HCT116 (cell line): ENCODE results near the gene IRF4. TPM values are rescaled to one million over a fixed set of nuclear protein-coding genes. Genes with fewer than 3 reads are reported as not detected.

Source experiments
- ATAC-seq: fragments of 200-7000 bp; cut with Tn5 transposase; 2 replicates; pipeline ENCODE4 v1.9.1; 2020; ENCODE audit warnings: mild to moderate bottlenecking, moderate library complexity
- BruUV-seq: library from RNA; stranded (reverse); fragments of 400-500 nt; replicated peaks from 2 replicates; lab custom pipeline; 2021; lab: Mats Ljungman, UMichigan
- CTCF ChIA-PET: fragments of 300-600 bp; sonication (Branson Sonifier 250); formaldehyde crosslinking; loops from one replicate; lab custom pipeline; 2021; ENCODE audit warnings: antibody characterized with exemption; lab: Charles Lee
- POLR2A ChIA-PET: fragments of 300-600, 350-600 bp; sonication (Branson Sonifier 250); formaldehyde crosslinking; loops from one replicate; lab custom pipeline; 2021; ENCODE audit warnings: antibody characterized with exemption; lab: Charles Lee
- RAD21 ChIA-PET, 2 experiments: fragments of 300-600 bp; sonication (Branson Sonifier 250); formaldehyde crosslinking; loops; one replicate each; lab custom pipeline; 2023; ENCODE audit warnings: low total read pairs in 2 of 2; ENCODE audit not compliant: uncharacterized antibody in 2 of 2, unreplicated experiment in 2 of 2, low non-redundant PET in 1 of 2; lab: Charles Lee
- DNase-seq: peaks from one replicate; pipeline ENCODE4 v3.0.0-alpha.2; 2010; ENCODE audit warnings: low read depth, low spot score
- H2AFZ ChIP-seq: fragments of 200-600 bp; shearing (Covaris generic), sonication (generic); 2 replicates; pipeline ENCODE4 v1.6.1; 2017; ENCODE audit warnings: low read depth, mixed run types, mixed read lengths, antibody characterized with exemption, low read length; ENCODE audit not compliant: poor library complexity, severe bottlenecking
- H3K27ac ChIP-seq: 2 replicates; pipeline ENCODE4 v1.5.1; 2012; ENCODE audit warnings: low read depth, low read length
- H3K27me3 ChIP-seq: fragments of 200-600 bp; sonication (generic); 2 replicates; pipeline ENCODE4 v1.6.1; 2016; ENCODE audit warnings: mixed run types, low read length, mixed read lengths; ENCODE audit not compliant: insufficient read depth
- H3K36me3 ChIP-seq, 2 experiments: fragments of 200-500 bp in 1 of 2; fragments of 200-600 bp in 1 of 2; sonication (Bioruptor generic) in 1 of 2; sonication (generic) in 1 of 2; 2 replicates each; pipeline versions ENCODE4 v1.5.1 to v1.6.1; 2014 to 2016; ENCODE audit warnings: low read length in 2 of 2, inconsistent platforms in 1 of 2, mixed read lengths in 1 of 2, mixed run types in 1 of 2; ENCODE audit not compliant: insufficient read depth in 2 of 2, control insufficient read depth in 1 of 2
- H3K4me1 ChIP-seq, 2 experiments: fragments of 200-600 bp in 1 of 2; sonication (generic) in 1 of 2; 2 replicates each; pipeline versions ENCODE4 v1.5.1 to v1.6.1; 2012 to 2017; ENCODE audit warnings: low read length in 2 of 2, inconsistent platforms in 1 of 2, mild to moderate bottlenecking in 1 of 2, mixed read lengths in 1 of 2, mixed run types in 1 of 2, moderate library complexity in 1 of 2; ENCODE audit not compliant: insufficient read depth in 2 of 2, control insufficient read depth in 1 of 2
- H3K4me2 ChIP-seq: fragments of 200-600 bp; sonication (generic); 2 replicates; pipeline ENCODE4 v1.6.1; 2017; ENCODE audit warnings: mixed run types, low read length, mixed read lengths
- H3K4me3 ChIP-seq, 2 experiments: fragments of 200-600 bp in 1 of 2; sonication (generic) in 1 of 2; replicated peaks in 1 of 2; 2 replicates each; pipeline ENCODE4 v1.5.1; 2011 to 2016; ENCODE audit warnings: low read length in 2 of 2, control low read depth in 1 of 2, low read depth in 1 of 2, mild to moderate bottlenecking in 1 of 2, mixed read lengths in 1 of 2, mixed run types in 1 of 2
- H3K79me2 ChIP-seq: fragments of 200-600 bp; sonication (generic); 2 replicates; pipeline ENCODE4 v1.6.1; 2017; ENCODE audit warnings: mild to moderate bottlenecking, mixed run types, low read length, moderate library complexity, mixed read lengths; ENCODE audit not compliant: insufficient read depth
- H3K9ac ChIP-seq: fragments of 200-600 bp; sonication (generic); 2 replicates; pipeline ENCODE4 v1.6.1; 2016; ENCODE audit warnings: low read length, mixed read lengths
- H3K9me2 ChIP-seq: fragments of 200-600 bp; sonication (generic), shearing (Covaris generic); 2 replicates; pipeline ENCODE4 v1.6.1; 2017; ENCODE audit warnings: mixed run types, mild to moderate bottlenecking, moderate library complexity; ENCODE audit not compliant: insufficient read depth
- H3K9me3 ChIP-seq, 2 experiments: fragments of 200-500 bp in 1 of 2; fragments of 200-600 bp in 1 of 2; sonication (Bioruptor generic) in 1 of 2; sonication (generic) in 1 of 2; 2 replicates each; pipeline ENCODE4 v1.6.1; 2014 to 2017; ENCODE audit warnings: low read length in 2 of 2, mixed read lengths in 2 of 2, inconsistent platforms in 1 of 2, low read depth in 1 of 2, mild to moderate bottlenecking in 1 of 2, mixed run types in 1 of 2, moderate library complexity in 1 of 2; ENCODE audit not compliant: control insufficient read depth in 1 of 2, insufficient read depth in 1 of 2
- H4K20me1 ChIP-seq: fragments of 200-600 bp; sonication (generic), shearing (Covaris generic); 2 replicates; pipeline ENCODE4 v1.6.1; 2017; ENCODE audit warnings: mixed run types, mild to moderate bottlenecking, moderate library complexity; ENCODE audit not compliant: insufficient read depth
- ATF3 ChIP-seq: IDR thresholded peaks from 2 replicates; pipeline ENCODE4 v1.6.1; 2012
- CBX3 ChIP-seq: IDR thresholded peaks from 2 replicates; pipeline ENCODE4 v1.6.1; 2012; ENCODE audit warnings: low read depth
- CEBPB ChIP-seq: IDR thresholded peaks from 2 replicates; pipeline ENCODE4 v1.6.1; 2012; ENCODE audit warnings: low read depth
- ELF1 ChIP-seq: IDR thresholded peaks from 2 replicates; pipeline ENCODE4 v1.6.1; 2012; ENCODE audit warnings: low read depth, borderline replicate concordance
- EZH2 ChIP-seq: fragments of 200-600 bp; sonication (generic); IDR thresholded peaks from 2 replicates; pipeline ENCODE4 v1.6.1; 2017; ENCODE audit warnings: antibody characterized with exemption, mixed run types
- EZH2phosphoT487 ChIP-seq: fragments of 200-600 bp; IDR thresholded peaks from 2 replicates; pipeline ENCODE4 v1.6.1; 2018; ENCODE audit warnings: antibody characterized with exemption, borderline replicate concordance
- FOSL1 ChIP-seq: IDR thresholded peaks from 2 replicates; pipeline ENCODE4 v1.6.1; 2012; ENCODE audit warnings: low read depth
- JUND ChIP-seq: IDR thresholded peaks from 2 replicates; pipeline ENCODE4 v1.6.1; 2012
- POLR2AphosphoS5 ChIP-seq: IDR thresholded peaks from 2 replicates; pipeline ENCODE4 v1.6.1; 2011; ENCODE audit warnings: mild to moderate bottlenecking, low read depth, low read length, moderate library complexity
- REST ChIP-seq: IDR thresholded peaks from 2 replicates; pipeline ENCODE4 v1.6.1; 2012; ENCODE audit warnings: low read depth
- SP1 ChIP-seq: IDR thresholded peaks from 2 replicates; pipeline ENCODE4 v1.6.1; 2012; ENCODE audit warnings: low read depth
- TCF7L2 ChIP-seq: IDR thresholded peaks from 2 replicates; pipeline ENCODE4 v1.7.0; 2011; ENCODE audit warnings: borderline replicate concordance, inconsistent platforms; ENCODE audit not compliant: insufficient read depth, insufficient read length; ENCODE audit errors: extremely low read depth
- ZFX ChIP-seq: fragments of 450-650 bp; IDR thresholded peaks from 2 replicates; pipeline ENCODE4 v1.6.1; 2017
- intact Hi-C: fragments of 100-400 bp; cut with micrococcal nuclease; formaldehyde crosslinking; loops from 2 replicates; pipeline ENCODE4 v1.10.0; 2022
- total RNA-seq: library from RNA; stranded (reverse); gene quantifications from one replicate; pipeline ENCODE4 v1.2.1, GENCODE V29; 2021; ENCODE audit not compliant: unreplicated experiment
- TF ChIP-seq, protein P1 (sequence below): IDR thresholded peaks from 2 replicates; pipeline ENCODE4 v1.6.1; 2011; ENCODE audit warnings: mild to moderate bottlenecking, low read length, moderate library complexity; ENCODE audit not compliant: insufficient replicate concordance; ENCODE audit errors: extremely low read depth

IRF4 gene
- total RNA-seq, 1 experiment from 2014 or later = 1.2 TPM

GRCh38 chr6:439641-440167 lies 48.2 kb downstream of the IRF4 start:
- DNase-seq (no peak), ATAC-seq (no peak)
- Histone ChIP-seq H3K4me1 (peaks cover 12 to 30% of the 10 kb centered on the region in 2 experiments), H3K9me2 (no peaks in the 10 kb centered on the region), H3K36me3 (no peaks in the 10 kb centered on the region), H3K9me3 (no peaks in the 10 kb centered on the region)
- intact Hi-C loops = no loop called here
- ChIA-PET POLR2A (no interaction called here), CTCF (no interaction called here)
- BruUV-seq = no TSS peak
- TF ChIP-seq ELF1 = no peak
- TF ChIP-seq CBX3 = no peak
- TF ChIP-seq SP1 = no peak
- TF ChIP-seq ZFX = no peak
- no peak for TF ChIP-seq ATF3
- no peak for TF ChIP-seq TCF7L2
- TF ChIP-seq JUND = no peak
- TF ChIP-seq EZH2phosphoT487 = no peak
- TF ChIP-seq, protein P1, sequence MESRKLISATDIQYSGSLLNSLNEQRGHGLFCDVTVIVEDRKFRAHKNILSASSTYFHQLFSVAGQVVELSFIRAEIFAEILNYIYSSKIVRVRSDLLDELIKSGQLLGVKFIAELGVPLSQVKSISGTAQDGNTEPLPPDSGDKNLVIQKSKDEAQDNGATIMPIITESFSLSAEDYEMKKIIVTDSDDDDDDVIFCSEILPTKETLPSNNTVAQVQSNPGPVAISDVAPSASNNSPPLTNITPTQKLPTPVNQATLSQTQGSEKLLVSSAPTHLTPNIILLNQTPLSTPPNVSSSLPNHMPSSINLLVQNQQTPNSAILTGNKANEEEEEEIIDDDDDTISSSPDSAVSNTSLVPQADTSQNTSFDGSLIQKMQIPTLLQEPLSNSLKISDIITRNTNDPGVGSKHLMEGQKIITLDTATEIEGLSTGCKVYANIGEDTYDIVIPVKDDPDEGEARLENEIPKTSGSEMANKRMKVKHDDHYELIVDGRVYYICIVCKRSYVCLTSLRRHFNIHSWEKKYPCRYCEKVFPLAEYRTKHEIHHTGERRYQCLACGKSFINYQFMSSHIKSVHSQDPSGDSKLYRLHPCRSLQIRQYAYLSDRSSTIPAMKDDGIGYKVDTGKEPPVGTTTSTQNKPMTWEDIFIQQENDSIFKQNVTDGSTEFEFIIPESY = no peak
- no peak for TF ChIP-seq FOSL1
- no peak for TF ChIP-seq CEBPB
- no peak for TF ChIP-seq REST
- TF ChIP-seq EZH2 = no peak
- TF ChIP-seq POLR2AphosphoS5 = no peak
- TF ChIP-seq, all 23 proteins: peak for 0
- Histone ChIP-seq H4K20me1 (no peaks in the 10 kb centered on the region), H3K79me2 (no peaks in the 10 kb centered on the region), H3K4me2 (no peak overlapping the region), H3K27me3 (no peaks in the 10 kb centered on the region), H3K27ac (no peak overlapping the region), H3K9ac (no peak overlapping the region), H2AFZ (no peak overlapping the region), H3K4me3 (no peak overlapping the region)
- RAD21 ChIA-PET = no interaction called here
